OCI-LY7 (cell line): Measurements from ENCODE around the gene ACOXL. TPM values are rescaled to one million over a fixed set of nuclear protein-coding genes. Genes with fewer than 3 reads are reported as not detected.
A peak's percentile ranks its signal among the peaks of the same experiment; 100 is the strongest.

ENCODE experiments used
- BruUV-seq: library from RNA; stranded (reverse); fragments of 400-500 nt; replicated peaks from 2 replicates; lab custom pipeline; 2021; lab: Mats Ljungman, UMichigan
- CTCF ChIA-PET: fragments of 300-600 bp; sonication (Branson Sonifier 250); formaldehyde crosslinking; loops from one replicate; lab custom pipeline; 2022; ENCODE audit warnings: antibody characterized with exemption; ENCODE audit not compliant: unreplicated experiment; lab: Charles Lee
- POLR2A ChIA-PET: fragments of 300-600 bp; sonication (Branson Sonifier 250); formaldehyde crosslinking; loops from one replicate; lab custom pipeline; 2022; ENCODE audit warnings: antibody characterized with exemption; lab: Charles Lee
- DNase-seq: peaks from one replicate; pipeline ENCODE4 v3.0.0-alpha.2; 2015; ENCODE audit warnings: low spot score
- H2AFZ ChIP-seq: fragments of 200-600 bp; sonication (generic), shearing (Covaris generic); 2 replicates; pipeline ENCODE4 v1.6.1; 2014; ENCODE audit warnings: mild to moderate bottlenecking, antibody characterized with exemption, low read length, moderate library complexity
- H3K27ac ChIP-seq: fragments of 200-600 bp; sonication (generic); 2 replicates; pipeline ENCODE4 v1.5.1; 2014; ENCODE audit warnings: mixed run types, low read depth, mild to moderate bottlenecking, moderate library complexity, low read length, inconsistent platforms; ENCODE audit not compliant: poor library complexity, severe bottlenecking
- H3K36me3 ChIP-seq: fragments of 200-600 bp; sonication (generic); 2 replicates; pipeline ENCODE4 v1.6.1; 2014; ENCODE audit warnings: mild to moderate bottlenecking, antibody characterized with exemption, low read length, moderate library complexity, mixed read lengths; ENCODE audit not compliant: insufficient read depth
- H3K4me1 ChIP-seq: fragments of 200-600 bp; sonication (generic); 2 replicates; pipeline ENCODE4 v1.5.1; 2014; ENCODE audit warnings: mild to moderate bottlenecking, low read length; ENCODE audit not compliant: insufficient read depth, poor library complexity, severe bottlenecking
- H3K4me2 ChIP-seq: fragments of 200-600 bp; sonication (generic); 2 replicates; pipeline ENCODE4 v1.6.1; 2014; ENCODE audit warnings: mild to moderate bottlenecking, low read length
- H3K4me3 ChIP-seq: fragments of 200-600 bp; sonication (generic); 2 replicates; pipeline ENCODE4 v1.5.1; 2014; ENCODE audit warnings: mild to moderate bottlenecking, low read depth, low read length; ENCODE audit not compliant: poor library complexity, severe bottlenecking
- H3K79me2 ChIP-seq: fragments of 200-600 bp; sonication (generic); 2 replicates; pipeline ENCODE4 v1.6.1; 2016; ENCODE audit warnings: low read depth, mild to moderate bottlenecking, low read length, moderate library complexity, mixed read lengths; ENCODE audit not compliant: insufficient read depth
- H3K9me2 ChIP-seq: fragments of 200-600 bp; sonication (generic); 2 replicates; pipeline ENCODE4 v1.6.1; 2016; ENCODE audit warnings: mild to moderate bottlenecking, low read length, mixed read lengths; ENCODE audit not compliant: insufficient read depth
- H3K9me3 ChIP-seq: fragments of 200-600 bp; sonication (generic); 2 replicates; pipeline ENCODE4 v1.6.1; 2014; ENCODE audit warnings: mild to moderate bottlenecking, mixed run types, low read length, mixed read lengths
- H4K20me1 ChIP-seq: fragments of 200-600 bp; sonication (generic); 2 replicates; pipeline ENCODE4 v1.6.1; 2014; ENCODE audit warnings: mild to moderate bottlenecking, antibody characterized with exemption, low read length, moderate library complexity, mixed read lengths; ENCODE audit not compliant: insufficient read depth
- EZH2phosphoT487 ChIP-seq: fragments of 200-600 bp; sonication (generic); IDR thresholded peaks from 2 replicates; pipeline ENCODE4 v1.6.1; 2018; ENCODE audit warnings: low read depth, borderline replicate concordance, mild to moderate bottlenecking, mixed run types, antibody characterized with exemption, low read length, moderate library complexity, mixed read lengths
- intact Hi-C: fragments of 100-400 bp; cut with micrococcal nuclease; formaldehyde crosslinking; loops from one replicate; pipeline ENCODE4 v1.10.0; 2022; ENCODE audit not compliant: unreplicated experiment
- total RNA-seq, 2 experiments: library from RNA; depleted of rRNA in 1 of 2; stranded (reverse); fragments of >200 nt in 1 of 2; shearing (Covaris generic) in 1 of 2; gene quantifications; 2 replicates each; pipeline ENCODE4 v1.2.3, GENCODE V29; 2014 to 2022
- TF ChIP-seq, protein P1 (sequence below): fragments of 200-600 bp; sonication (generic); conservative IDR thresholded peaks from 2 replicates; pipeline ENCODE4 v1.5.1; 2014; ENCODE audit warnings: mild to moderate bottlenecking, antibody characterized with exemption, low read length, moderate library complexity, mixed read lengths

ACOXL gene
- total RNA-seq, 2 experiments from 2014 or later = 1.4 TPM; not detected in 1

DNA sequence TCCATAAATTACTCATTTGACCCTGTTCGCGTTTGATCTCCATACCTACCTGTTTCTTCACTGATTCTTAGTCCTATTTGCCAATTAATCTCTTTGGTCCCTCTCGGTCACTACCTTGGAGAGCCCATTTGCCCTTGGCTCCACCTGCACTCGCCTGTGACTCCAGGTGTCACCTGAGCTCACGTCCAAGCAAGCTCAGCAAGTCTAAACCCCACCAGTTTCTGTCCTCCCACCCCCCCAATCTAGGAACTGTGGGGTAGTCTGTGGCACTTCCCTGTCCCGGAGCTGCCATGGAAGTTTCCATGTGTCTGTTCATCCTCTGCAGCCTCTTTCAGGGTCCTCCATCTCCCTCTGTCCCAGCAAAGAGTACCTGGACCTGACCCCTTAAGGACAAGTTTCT, 320.2 kb downstream of the ACOXL start:
- TF ChIP-seq, protein P1, sequence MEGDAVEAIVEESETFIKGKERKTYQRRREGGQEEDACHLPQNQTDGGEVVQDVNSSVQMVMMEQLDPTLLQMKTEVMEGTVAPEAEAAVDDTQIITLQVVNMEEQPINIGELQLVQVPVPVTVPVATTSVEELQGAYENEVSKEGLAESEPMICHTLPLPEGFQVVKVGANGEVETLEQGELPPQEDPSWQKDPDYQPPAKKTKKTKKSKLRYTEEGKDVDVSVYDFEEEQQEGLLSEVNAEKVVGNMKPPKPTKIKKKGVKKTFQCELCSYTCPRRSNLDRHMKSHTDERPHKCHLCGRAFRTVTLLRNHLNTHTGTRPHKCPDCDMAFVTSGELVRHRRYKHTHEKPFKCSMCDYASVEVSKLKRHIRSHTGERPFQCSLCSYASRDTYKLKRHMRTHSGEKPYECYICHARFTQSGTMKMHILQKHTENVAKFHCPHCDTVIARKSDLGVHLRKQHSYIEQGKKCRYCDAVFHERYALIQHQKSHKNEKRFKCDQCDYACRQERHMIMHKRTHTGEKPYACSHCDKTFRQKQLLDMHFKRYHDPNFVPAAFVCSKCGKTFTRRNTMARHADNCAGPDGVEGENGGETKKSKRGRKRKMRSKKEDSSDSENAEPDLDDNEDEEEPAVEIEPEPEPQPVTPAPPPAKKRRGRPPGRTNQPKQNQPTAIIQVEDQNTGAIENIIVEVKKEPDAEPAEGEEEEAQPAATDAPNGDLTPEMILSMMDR = no peak
- no peak for TF ChIP-seq EZH2phosphoT487
- intact Hi-C loops = no loop called here
- Histone ChIP-seq H3K27ac (no peak overlapping the region), H3K4me3 (no peak overlapping the region), H3K9me2 (no peaks in the 10 kb centered on the region), H3K36me3 (no peaks in the 10 kb centered on the region), H3K9me3 (no peaks in the 10 kb centered on the region), H4K20me1 (no peaks in the 10 kb centered on the region), H3K4me1 (peaks cover 100% of the 10 kb centered on the region), H2AFZ (no peak overlapping the region; the same call in 1 of the 2 replicates), H3K79me2 (peaks cover 5% of the 10 kb centered on the region; the same call in 1 of the 2 replicates), H3K4me2 (peak overlapping the region; percentile 80)
- no peak for DNase-seq
- no TSS peak for BruUV-seq
- CTCF ChIA-PET = interaction anchor here (0.6 to 0.9 kb wide), 3 partner anchors 9 to 626 kb away, joined by 3 to 6 read pairs (median 4); no protein-coding TSS in a partner anchor
- POLR2A ChIA-PET = interaction anchor here (1.2 to 1.5 kb wide), 2 partner anchors 10 to 13 kb away, joined by 3 to 6 read pairs; no protein-coding TSS in a partner anchor

DNA sequence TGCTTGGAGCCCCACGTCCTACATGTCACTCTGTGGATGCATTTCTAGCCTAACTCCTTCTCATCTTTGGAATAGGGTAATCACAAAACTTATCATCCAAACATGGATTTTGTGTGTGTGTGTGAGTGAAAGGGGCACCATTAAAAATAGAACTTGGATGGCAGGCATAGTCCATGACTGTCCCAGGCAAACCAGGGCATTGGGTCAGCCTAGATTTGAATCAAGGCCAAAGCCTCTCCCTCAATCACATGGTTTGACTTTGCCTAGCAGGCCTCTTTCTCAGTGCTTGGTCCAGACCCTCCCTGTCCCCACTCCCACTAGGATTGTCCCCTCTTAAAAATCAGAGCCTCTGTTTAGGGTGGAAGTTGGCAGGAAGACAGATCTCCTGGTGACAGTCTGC, 320.9 kb downstream of the ACOXL start:
- Histone ChIP-seq H4K20me1 (no peaks in the 10 kb centered on the region), H3K27ac (peak overlapping the region; percentile 87), H3K4me1 (peaks cover 100% of the 10 kb centered on the region), H2AFZ (no peak overlapping the region; the same call in 1 of the 2 replicates), H3K4me3 (no peak overlapping the region), H3K4me2 (peak overlapping the region; percentile 80), H3K9me2 (no peaks in the 10 kb centered on the region), H3K36me3 (no peaks in the 10 kb centered on the region), H3K9me3 (no peaks in the 10 kb centered on the region), H3K79me2 (peaks cover 5% of the 10 kb centered on the region; the same call in 1 of the 2 replicates)
- no TSS peak for BruUV-seq
- POLR2A ChIA-PET = interaction anchor here (0.7 to 1.2 kb wide), 2 partner anchors 12 to 1725 kb away, joined by 3 read pairs; no protein-coding TSS in a partner anchor
- intact Hi-C loops = no loop called here
- CTCF ChIA-PET = interaction anchor here (0.6 to 1.1 kb wide), 2 partner anchors 11 to 625 kb away, joined by 3 to 6 read pairs; no protein-coding TSS in a partner anchor
- DNase-seq = no peak
- TF ChIP-seq EZH2phosphoT487 = no peak
- TF ChIP-seq, protein P1 = no peak
